COLO668 (cell line): ENCODE results near the gene MFRP.

Source experiments
- DNase-seq: peaks from one replicate; lab custom pipeline; 2025; ENCODE audit not compliant: unreplicated experiment; lab: John Stamatoyannopoulos, UW

The MFRP gene

DNA sequence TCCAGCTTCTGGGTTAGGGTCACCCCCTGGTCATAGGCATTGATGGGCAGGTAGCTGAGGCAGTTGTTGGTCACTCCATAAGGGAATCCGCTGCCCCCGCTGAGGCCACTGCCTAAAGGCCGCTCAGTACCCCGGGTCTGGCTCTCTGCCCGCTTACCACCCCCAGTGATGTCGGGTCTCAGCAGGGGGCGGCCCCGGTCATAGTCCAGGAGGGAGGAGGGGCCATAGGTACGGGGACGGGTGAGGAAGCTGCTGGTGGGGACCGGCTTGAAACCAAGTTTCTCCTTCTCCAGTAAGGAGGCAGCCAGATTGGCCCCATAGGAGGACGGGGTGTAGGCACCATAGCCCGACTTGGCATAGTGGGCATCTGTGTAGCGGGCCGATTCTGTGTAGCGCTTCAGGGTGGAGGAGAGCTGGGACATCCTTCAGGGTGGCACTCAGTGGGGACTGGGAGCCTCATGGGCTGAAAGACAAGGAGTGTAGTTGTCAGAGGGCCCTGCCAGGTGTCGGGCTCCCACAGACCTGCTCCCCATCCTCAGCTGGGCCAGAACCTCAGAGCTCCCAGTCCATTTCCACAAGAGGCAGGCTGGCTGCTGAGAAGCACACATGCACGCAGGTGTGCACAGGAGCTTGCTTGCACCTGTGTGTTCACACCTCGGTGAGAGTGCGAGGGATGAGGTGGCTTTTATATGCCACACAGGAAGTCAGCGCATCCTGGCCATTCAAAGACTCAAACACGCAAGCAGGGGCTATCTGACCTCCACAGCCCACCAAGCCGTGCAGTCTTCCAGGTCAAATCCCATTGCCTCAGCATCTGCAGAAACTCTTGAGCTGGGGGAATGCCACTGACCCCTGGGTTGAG lies 26.8 kb upstream of the MFRP start:
- no peak for DNase-seq

DNA sequence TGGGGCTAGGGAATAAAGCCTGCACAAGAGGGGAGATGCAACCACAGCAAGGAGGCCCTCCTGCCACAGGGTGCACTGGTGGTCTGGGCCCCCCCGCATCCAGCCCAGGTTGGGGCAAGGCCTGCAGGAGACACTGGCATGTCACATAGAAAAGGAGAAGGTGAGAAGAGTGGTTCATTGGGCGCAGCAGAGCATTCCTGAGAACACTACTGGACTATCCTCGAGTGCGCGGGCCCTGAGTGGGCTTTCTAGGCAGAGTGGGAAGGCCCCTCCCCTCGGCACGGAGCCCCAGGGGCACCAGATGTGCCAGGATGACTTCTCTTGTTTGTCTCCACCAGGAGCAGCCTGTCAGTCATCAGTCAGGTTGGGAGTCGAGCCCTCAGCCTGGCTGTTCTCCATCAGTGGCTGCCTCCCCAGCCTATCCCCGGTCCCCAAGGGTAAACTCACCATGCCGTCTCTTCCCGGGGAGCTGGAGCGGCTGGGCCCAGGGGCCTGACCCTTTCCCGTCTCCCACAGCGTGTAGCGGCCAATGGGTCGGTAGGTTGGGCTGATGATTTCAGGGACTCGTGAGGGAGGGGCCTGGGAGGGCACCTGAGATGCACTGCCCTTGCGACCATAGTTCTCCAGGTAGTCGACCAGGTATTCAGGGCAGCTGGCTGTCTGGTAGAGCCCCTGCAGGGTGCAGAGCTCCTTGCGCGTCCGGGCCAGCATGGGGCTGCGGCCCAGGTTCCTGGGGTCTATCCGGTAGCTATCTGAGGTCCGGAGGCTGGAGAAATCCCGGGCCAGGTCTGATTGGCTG lies 26.0 kb upstream of the MFRP start:
- DNase-seq = no peak

DNA sequence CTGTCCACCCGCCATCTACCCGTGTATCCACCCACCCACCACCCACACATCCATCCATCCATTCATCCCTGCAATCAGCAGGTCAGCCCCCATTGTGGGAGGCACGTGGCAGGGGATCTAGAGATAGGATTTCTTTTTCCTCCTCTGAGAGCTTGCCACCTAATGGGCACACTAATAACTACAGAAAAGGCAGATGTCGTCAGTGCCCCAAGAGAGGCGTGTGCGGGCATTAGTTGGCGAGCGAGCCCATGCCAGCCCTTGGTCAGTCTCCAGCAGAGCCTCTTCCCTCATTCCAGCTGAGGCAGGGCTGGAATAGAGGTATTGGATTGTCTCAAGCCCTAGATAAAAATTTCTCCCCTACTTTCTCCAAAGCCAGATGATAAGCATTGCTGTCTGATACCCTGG lies 25.3 kb upstream of the MFRP start:
- DNase-seq = no peak

DNA sequence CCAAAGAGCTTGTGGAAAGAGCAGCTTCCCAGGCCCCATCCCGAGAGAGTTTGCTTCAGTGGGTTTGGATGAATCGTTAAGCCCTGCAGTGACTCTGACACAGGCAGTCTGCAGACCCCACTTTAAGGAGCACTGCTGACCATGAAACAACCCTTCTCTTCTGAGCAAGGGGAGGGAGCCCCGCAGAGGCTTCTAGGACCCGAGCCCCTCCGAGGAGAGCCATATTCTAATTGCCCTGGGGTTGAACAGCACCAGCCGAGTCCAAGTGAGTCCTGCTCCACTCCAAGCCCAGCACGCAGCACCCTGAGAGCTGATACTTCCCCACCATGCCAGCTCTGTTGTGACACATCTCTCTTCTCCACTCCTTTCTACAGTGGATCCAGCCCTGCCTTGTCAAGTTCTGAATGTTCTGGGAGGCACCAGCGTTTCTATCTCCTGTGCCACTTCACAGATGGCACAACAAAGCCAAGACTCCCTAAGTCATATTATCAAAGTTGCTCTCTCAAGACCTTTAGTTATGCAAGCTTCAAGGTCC lies 24.6 kb upstream of the MFRP start:
- DNase-seq = no peak

DNA sequence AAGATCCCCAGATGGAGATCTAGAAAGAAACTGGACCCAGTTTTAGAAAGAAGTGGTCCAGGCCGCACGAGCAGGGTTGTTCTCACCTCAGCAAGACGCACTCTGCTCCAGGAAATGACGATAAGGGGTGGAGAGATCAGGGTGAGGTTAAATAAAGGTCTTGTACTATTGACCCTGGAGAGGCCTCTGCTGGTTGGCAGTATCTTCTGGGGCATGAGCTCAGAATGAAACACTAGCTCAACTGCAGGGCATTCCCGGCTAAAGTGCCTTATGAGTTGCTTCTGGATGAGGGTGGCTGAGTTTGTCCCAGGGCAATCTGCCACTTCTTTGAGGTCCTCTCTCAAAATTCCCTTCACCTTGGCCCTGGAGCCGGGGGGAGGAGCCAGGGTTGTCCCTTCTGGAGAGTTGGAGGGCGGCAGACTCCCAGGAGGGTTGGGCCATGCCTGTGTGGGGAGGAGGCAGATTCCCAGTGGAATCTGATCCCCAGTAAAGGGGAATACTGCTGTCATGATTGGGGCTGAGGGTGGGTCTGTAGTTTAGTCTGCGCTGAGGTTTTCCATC lies 24.1 kb upstream of the MFRP start:
- no peak for DNase-seq

DNA sequence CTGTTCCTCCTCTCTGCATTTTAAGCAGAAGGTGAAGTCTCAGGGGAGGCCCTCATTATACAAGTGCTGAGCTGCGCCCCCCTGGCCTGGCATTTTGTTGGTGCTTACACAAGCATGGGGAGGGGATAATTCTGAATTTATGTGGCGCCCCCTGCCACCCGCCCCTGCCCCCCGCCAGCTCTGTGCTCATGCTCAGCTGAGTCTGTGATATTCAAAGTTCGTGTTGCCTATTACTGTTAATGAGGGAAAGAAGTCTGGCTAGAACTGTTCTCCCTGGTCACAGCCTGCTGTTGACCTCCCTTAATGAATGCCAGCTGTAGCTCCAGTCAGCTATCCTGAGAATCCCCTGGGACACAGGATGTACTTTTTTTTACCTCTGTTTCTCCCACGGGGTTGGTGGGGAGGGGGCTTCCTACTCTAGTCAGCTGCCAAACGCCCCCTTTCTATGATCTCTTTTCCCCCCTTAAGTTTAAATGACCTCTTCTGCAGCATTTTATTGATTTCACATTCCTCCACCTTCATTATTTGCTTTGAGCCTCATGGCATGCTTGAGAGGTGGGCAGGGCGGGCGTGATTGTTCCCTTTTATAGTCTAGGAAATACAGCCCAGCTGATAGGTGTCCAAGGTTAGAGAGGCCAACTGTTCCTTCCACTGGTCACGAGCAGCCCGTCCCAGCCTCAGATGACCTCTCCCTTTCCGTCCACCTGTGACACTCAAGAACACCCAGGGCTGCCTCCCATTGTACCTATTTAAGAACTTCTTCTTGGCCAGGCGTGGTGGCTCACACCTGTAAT lies 22.8 kb upstream of the MFRP start:
- DNase-seq = no peak

DNA sequence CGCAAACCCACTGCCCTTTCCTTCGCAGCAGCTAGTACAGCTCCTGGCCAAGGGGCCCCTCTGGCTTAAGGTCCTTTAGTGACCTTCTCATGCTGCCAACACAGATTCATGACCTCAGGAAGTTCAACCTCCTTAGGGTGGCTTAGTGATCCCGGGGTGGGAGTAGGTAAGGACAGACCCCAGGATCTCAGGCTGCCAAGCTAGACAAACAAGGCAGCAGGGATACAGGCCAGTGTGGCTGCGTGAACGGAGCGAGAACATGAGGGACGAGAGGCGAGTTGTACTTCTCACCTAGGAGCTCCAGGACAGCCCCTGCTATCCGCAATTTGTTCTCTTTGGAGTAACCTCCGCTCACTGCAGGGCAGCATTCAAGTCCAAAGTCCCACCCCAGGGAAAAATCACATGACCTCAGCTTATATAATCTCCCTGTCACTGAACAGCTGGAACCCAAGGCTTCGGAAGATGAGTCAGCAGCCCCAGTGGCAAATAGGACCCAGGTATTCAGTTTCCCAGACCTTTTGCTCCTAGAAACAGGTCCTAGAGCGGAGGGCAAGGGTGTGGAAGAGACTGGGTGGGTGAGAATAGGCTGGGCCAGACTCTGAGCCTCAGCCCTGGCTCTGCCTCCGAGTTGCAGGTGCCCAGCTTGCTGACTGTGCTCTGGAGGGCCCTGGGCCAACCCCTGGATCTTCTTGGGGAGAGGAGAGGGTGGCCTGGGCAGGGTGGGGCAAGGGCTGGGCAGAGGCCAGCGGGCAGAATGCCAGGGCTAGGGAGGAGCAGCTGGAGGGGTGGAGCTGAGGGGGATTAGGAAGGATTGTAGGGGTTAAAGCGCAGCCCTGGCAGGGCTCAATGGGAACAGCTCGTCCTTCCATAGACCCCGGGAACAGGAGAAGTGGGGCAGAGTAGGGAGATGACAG lies 21.9 kb upstream of the MFRP start:
- DNase-seq = peak; percentile 86

DNA sequence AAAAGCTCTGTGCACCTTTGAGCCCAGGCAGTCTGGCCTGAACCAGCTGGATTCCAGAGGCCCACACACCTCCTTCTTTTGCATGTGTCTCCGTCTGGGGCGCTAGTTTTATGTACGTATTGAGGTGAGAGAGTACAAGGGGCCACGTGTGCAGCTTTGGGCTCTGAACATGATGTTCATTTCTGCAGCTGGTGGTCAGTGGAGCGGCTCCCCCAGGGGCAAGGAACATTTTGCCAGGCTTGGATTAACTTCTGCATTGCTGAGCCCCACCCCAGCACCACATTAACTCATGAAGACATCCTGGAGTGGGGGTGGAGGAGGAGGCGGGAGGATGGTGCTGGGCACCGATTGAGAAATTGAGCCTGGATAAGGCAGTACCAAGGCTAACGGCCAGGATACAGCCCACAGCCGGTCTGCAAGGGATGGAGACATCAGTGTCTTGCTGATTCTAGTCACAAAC lies 21.2 kb upstream of the MFRP start:
- DNase-seq = no peak

DNA sequence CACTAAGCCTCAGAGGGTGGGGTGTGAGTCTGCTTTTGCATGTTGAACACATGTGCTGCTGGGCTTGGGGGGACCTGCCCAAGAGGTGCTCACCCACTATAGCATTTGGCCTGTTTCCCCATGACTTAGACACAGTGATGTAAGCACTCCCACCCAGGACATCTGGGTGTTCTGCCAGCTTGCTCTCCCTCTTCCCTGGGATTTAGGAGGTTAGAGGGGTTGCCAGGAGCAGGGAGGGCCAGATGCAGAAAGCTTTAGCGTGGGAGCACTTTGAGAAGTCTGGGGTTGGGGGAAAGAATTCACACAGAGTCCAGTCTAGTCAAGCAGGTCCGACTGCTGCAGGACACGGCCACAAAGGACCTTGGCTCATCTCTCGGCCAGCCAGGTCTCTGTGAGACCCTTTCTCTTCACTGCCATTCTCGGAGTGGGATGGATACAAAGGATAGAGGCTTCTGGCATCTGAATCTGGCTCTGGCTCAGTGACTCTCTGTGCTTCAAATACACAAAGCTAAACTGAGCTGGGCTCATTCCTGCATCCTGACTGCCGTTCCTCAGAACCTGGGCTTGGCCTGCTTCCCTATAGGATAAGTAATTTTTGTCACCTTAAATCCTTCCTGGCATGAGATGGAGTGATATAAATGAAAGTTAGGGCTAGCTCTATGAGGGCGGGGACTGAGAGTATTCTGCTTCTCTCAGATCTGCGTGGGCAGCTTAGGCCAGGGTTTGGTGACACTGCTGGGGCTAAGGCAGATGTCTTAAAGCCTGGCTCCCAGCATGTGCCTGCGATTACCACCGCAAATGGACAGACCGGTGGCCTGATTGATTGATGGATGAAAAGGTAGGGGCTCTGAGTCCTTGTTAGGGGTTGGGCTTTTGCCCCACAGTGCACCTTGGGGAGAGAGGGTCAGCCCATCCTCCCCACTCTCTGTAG lies 20.4 kb upstream of the MFRP start:
- no peak for DNase-seq

DNA sequence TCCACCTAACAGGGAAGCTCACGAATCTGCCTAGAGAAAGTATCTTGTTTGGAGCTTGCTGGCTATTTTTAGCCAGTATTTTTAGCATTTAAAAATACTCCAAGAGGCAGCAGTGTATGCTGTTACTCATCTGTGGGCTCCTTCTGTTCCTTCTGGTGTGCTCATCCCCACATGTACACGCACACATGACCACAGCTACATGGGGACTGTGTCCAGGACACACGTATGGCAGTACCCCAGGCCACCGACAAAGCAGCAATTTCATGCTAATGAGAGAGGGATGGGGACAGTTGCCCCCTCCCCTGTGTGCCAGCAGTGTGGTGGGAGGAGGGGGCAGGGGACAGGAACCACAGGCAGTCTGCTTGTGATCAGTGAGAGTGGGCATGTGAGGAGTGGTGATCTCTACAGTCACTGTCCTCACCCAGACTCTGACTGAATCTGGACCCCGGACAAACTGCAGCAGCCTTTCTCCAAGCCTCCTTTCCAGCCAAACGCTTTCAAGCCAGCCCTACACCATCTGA lies 18.6 kb upstream of the MFRP start:
- DNase-seq = no peak

DNA sequence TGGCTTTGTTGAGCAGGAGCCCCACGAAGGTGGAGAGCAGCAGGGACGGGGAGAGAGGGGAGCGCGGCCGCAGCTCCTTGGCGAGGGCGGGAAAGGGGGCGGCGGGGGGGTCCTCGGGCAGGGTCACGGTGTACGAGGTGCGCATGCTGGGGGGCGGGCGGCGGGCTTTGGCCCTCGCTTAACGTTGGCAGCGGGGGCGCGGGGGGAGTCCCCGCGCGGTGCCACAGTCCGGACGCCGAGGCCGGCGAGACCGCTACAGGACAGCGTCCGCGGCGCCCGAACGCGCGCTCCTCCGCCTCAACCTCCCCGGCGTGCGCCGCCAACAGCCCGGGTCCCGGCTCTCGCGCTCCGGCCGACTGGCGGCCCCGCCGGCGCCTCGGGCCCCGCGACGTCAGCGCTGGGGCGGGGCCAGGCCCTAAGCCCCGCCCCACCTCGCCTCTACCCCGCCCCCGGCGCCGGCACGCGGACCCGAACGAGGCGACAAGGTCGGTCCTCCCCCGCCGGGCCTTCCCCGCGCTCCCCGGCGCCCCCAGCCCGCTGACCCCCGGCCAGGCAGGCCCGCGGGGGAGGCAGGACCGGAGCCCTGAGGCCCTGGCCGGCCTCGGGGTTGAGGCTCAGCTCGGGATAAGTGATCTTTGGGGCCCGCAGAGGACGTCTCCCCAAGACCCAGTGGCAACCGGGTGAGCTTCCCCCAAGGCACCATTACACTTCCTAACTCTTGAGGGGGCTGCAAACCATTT lies 17.5 kb upstream of the MFRP start:
- peak; percentile 74 for DNase-seq

DNA sequence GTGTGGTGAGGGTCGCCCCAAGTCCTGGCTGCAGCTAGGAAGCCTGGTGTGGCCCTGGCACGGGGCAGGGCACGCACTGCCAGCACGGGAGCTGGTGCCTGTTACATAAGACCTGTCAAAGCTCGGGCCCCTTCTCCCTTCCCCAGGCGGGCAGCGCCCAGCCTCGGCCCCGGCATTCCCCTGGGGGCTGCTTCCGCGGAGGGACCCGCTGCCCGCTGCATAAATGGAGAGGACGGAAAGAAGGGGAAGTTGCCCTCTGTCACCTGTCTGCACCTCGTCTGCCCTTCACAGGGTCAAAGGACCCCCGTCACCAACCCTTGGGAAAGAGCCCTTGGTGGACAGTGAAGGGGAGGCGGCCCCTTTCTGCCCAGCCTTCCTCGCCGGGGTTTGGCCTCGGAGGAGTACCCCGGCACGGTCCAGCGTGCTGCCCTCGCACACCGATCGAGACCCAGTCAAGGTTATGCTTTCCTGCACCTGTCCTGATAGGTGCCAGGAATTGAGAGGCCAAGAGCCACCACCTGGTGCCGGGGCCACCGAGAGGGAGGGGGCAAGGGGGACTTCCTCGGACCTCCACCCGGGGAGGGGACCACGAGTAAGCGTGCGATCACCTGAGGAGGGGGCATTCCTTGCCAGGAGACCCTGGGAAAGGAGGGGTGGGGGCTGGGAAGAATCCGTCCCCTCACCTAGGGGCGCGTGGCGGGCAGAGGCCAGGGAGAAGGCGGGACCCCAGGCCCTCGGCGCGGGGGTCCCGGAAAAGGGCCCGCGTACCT lies 16.8 kb upstream of the MFRP start:
- peak; percentile 46 for DNase-seq

DNA sequence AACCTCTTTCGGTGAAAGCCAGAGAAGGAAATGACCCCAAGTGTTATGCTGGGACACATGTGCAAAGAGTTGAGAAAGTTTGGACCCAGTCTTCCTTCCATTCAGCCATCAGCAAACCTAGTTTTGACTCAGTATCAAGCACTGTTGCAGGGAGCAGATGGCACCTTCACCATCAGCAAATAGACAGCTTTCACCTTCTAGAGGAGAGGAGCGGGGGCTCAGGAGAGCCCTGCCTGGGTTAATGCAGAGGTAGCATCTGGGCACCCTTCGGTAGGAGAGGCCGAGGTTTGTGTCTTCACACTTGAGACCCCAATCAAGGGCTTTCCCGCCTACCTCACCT lies 16.2 kb upstream of the MFRP start:
- DNase-seq = no peak

DNA sequence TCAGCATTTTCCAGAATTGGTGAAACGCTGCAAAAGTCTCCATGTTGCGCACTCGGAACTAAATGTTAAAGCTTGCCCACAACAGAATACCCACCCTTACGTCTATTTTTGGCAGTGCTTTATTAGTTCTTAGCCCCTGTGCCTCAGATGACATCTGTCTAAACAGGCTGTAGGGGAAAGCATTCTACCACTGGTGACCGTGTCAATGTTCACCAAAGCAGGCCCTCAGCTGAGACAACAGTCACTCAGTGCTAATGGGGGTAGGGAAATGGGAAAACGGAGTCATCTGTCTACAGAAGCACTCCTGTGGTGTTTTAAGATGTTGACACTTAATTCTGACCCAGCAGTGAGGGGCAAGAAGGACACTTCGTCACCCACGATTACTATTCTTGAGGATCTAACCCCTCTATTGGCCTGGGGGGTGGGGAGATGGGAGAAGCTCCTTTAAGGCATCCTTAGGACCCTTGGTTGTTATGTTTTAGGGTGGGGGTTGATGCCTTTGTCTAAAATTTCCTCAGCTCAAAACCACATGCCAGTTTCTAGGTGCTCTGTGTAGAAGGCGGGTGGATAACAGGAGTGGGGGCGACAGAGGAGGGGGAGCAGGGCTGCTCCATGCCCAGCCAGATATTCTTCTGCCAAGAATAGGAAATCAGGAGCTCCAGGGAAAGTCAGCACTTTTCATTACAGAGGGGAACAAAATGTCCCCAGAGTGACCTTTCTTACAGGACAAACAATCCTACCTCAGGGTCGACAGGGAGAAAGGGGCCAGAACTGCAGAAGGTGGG lies 15.6 kb upstream of the MFRP start:
- DNase-seq = peak; percentile 9

DNA sequence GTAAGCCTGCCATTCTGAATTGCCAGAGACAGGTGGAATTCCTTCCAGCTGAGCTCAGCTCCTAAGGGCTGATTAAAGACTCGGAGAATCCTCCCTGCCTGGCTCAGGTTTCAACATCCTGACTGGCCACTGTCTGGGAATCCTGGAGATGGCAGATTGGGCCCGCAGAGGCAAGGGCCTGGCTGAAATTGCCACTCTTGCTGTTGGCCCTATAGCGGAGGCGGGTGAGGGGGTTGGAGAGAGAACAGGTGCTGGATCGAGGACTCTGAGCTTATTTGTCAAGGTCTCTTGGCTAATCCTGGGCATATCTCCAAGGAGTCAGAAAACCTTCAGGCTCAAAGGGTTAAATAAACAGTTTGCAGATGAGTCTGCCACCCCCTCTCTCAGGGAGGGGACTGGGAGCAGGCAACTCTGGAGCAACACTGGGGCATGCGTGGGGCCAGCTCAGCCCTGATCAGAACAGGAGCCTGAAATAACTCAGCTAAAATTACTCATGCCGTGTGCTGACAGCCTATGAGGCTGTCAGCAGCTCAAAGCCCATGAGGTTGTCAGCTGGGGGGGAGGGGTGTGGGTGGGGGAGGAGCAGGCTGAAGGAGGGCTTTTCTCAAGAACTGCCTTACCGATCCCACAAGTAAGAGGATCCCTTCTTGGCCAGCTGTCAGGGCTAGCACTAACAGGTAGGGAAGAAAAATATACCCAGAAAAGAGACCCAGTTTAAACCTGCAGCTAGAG lies 14.7 kb upstream of the MFRP start:
- peak; percentile 45 for DNase-seq
